DOHH2 (cell line): ENCODE measurements around the gene ARIH2.

Experiments
- EZH2phosphoT487 ChIP-seq: fragments of 200-600 bp; sonication (generic); IDR thresholded peaks from 2 replicates; pipeline ENCODE4 v1.6.1; 2017; ENCODE audit warnings: borderline replicate concordance, mild to moderate bottlenecking, antibody characterized with exemption, low read length, moderate library complexity, mixed read lengths
- TF ChIP-seq, protein P1 (sequence below): fragments of 200-600 bp; sonication (generic); IDR thresholded peaks from one replicate; pipeline ENCODE4 v1.5.1; 2014; ENCODE audit warnings: antibody characterized with exemption, mild to moderate bottlenecking, low read depth, low read length; ENCODE audit not compliant: poor library complexity, severe bottlenecking

DNA sequence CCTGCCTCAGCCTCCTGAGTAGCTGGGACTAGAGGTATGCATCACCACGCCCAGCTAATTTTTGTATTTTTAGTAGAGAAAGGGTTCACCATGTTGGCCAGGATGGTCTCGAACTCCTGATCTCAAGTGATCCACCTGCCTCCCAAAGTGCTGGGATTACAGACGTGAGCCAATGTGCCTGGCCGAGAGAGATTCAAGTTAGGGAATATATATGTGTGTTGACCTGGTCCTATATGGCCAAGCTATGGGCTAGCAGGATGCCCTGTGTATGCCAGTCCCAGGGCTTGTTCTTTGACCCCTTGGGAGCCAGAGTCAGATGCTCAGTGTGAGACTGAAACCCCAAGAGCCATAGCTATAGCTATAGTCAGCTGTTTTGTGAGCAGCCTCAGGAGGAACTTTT is 105.1 kb downstream of the ARIH2 start:
- TF ChIP-seq, protein P1, sequence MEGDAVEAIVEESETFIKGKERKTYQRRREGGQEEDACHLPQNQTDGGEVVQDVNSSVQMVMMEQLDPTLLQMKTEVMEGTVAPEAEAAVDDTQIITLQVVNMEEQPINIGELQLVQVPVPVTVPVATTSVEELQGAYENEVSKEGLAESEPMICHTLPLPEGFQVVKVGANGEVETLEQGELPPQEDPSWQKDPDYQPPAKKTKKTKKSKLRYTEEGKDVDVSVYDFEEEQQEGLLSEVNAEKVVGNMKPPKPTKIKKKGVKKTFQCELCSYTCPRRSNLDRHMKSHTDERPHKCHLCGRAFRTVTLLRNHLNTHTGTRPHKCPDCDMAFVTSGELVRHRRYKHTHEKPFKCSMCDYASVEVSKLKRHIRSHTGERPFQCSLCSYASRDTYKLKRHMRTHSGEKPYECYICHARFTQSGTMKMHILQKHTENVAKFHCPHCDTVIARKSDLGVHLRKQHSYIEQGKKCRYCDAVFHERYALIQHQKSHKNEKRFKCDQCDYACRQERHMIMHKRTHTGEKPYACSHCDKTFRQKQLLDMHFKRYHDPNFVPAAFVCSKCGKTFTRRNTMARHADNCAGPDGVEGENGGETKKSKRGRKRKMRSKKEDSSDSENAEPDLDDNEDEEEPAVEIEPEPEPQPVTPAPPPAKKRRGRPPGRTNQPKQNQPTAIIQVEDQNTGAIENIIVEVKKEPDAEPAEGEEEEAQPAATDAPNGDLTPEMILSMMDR: no peak
- no peak for TF ChIP-seq EZH2phosphoT487
